H1 (cell line): Measurements from ENCODE around the gene CDC42EP5. TPM values are rescaled to one million over a fixed set of nuclear protein-coding genes. Genes with fewer than 3 reads are reported as not detected.

Experiments used
- polyA plus RNA-seq, 7 experiments: library from polyadenylated mRNA; depleted of rRNA in 3 of 7; stranded (reverse) in 5 of 7; unstranded in 2 of 7; fragments of >200 nt in 5 of 7; fragments of 200-250 nt in 2 of 7; gene quantifications; 1 replicate in 5 of 7; 2 replicates in 1 of 7; 4 replicates in 1 of 7; pipeline versions ENCODE4 v1.2.1 to v1.2.3, GENCODE V29; 2011 to 2013; ENCODE audit warnings: missing spikeins in 2 of 7, mixed read lengths in 2 of 7
- total RNA-seq: library from RNA; stranded (reverse); fragmentation: NEBNext Ultra II Directional; extraction: Animal tissue kit (Norgen Biotek cat#: 25700); gene quantifications from 2 replicates; pipeline ENCODE4 v1.2.1, GENCODE V29; 2021
- TF ChIP-seq, protein P1 (sequence below): fragments of 300-600 bp; sonication (generic); IDR thresholded peaks from 2 replicates; pipeline ENCODE4 v1.7.1; 2012; ENCODE audit warnings: low read length, moderate library complexity, mild to moderate bottlenecking, inconsistent platforms; ENCODE audit not compliant: insufficient replicate concordance
- TF ChIP-seq, protein P2 (sequence below), 3 experiments: IDR thresholded peaks; 1 replicate in 2 of 3; 2 replicates in 1 of 3; pipeline versions ENCODE4 v1.5.1 to v1.6.1; 2011; ENCODE audit warnings: low read length in 3 of 3, mild to moderate bottlenecking in 3 of 3, inconsistent platforms in 2 of 3, low read depth in 1 of 3, moderate library complexity in 1 of 3; ENCODE audit not compliant: insufficient read depth in 1 of 3; ENCODE audit errors: control extremely low read depth in 1 of 3

CDC42EP5 gene
- total and polyA plus RNA-seq, 2 of the 8 experiments (the other 6 are each of a cell fraction or from before 2014, with no cell fraction given) = 1.8 to 2.1 TPM

DNA sequence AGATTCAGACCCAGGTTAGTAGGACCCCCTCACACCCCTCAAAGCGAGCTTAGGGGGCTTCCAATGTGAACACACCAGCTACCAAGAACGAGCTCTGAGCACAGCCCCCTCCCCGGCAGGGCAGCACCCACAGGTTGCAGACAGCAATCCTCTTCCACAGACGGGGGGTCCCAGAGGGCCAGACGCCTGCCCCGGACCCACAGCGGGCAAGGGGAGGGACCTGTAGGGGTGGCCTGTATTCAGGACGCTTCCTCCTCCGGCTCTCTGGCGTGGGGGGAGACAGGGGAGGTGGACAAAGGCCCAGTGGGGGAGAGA, 53.1 kb downstream of the CDC42EP5 start (continued):
- TF ChIP-seq, protein P1, sequence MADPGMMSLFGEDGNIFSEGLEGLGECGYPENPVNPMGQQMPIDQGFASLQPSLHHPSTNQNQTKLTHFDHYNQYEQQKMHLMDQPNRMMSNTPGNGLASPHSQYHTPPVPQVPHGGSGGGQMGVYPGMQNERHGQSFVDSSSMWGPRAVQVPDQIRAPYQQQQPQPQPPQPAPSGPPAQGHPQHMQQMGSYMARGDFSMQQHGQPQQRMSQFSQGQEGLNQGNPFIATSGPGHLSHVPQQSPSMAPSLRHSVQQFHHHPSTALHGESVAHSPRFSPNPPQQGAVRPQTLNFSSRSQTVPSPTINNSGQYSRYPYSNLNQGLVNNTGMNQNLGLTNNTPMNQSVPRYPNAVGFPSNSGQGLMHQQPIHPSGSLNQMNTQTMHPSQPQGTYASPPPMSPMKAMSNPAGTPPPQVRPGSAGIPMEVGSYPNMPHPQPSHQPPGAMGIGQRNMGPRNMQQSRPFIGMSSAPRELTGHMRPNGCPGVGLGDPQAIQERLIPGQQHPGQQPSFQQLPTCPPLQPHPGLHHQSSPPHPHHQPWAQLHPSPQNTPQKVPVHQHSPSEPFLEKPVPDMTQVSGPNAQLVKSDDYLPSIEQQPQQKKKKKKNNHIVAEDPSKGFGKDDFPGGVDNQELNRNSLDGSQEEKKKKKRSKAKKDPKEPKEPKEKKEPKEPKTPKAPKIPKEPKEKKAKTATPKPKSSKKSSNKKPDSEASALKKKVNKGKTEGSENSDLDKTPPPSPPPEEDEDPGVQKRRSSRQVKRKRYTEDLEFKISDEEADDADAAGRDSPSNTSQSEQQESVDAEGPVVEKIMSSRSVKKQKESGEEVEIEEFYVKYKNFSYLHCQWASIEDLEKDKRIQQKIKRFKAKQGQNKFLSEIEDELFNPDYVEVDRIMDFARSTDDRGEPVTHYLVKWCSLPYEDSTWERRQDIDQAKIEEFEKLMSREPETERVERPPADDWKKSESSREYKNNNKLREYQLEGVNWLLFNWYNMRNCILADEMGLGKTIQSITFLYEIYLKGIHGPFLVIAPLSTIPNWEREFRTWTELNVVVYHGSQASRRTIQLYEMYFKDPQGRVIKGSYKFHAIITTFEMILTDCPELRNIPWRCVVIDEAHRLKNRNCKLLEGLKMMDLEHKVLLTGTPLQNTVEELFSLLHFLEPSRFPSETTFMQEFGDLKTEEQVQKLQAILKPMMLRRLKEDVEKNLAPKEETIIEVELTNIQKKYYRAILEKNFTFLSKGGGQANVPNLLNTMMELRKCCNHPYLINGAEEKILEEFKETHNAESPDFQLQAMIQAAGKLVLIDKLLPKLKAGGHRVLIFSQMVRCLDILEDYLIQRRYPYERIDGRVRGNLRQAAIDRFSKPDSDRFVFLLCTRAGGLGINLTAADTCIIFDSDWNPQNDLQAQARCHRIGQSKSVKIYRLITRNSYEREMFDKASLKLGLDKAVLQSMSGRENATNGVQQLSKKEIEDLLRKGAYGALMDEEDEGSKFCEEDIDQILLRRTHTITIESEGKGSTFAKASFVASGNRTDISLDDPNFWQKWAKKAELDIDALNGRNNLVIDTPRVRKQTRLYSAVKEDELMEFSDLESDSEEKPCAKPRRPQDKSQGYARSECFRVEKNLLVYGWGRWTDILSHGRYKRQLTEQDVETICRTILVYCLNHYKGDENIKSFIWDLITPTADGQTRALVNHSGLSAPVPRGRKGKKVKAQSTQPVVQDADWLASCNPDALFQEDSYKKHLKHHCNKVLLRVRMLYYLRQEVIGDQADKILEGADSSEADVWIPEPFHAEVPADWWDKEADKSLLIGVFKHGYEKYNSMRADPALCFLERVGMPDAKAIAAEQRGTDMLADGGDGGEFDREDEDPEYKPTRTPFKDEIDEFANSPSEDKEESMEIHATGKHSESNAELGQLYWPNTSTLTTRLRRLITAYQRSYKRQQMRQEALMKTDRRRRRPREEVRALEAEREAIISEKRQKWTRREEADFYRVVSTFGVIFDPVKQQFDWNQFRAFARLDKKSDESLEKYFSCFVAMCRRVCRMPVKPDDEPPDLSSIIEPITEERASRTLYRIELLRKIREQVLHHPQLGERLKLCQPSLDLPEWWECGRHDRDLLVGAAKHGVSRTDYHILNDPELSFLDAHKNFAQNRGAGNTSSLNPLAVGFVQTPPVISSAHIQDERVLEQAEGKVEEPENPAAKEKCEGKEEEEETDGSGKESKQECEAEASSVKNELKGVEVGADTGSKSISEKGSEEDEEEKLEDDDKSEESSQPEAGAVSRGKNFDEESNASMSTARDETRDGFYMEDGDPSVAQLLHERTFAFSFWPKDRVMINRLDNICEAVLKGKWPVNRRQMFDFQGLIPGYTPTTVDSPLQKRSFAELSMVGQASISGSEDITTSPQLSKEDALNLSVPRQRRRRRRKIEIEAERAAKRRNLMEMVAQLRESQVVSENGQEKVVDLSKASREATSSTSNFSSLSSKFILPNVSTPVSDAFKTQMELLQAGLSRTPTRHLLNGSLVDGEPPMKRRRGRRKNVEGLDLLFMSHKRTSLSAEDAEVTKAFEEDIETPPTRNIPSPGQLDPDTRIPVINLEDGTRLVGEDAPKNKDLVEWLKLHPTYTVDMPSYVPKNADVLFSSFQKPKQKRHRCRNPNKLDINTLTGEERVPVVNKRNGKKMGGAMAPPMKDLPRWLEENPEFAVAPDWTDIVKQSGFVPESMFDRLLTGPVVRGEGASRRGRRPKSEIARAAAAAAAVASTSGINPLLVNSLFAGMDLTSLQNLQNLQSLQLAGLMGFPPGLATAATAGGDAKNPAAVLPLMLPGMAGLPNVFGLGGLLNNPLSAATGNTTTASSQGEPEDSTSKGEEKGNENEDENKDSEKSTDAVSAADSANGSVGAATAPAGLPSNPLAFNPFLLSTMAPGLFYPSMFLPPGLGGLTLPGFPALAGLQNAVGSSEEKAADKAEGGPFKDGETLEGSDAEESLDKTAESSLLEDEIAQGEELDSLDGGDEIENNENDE = no peak
- TF ChIP-seq, protein P2, sequence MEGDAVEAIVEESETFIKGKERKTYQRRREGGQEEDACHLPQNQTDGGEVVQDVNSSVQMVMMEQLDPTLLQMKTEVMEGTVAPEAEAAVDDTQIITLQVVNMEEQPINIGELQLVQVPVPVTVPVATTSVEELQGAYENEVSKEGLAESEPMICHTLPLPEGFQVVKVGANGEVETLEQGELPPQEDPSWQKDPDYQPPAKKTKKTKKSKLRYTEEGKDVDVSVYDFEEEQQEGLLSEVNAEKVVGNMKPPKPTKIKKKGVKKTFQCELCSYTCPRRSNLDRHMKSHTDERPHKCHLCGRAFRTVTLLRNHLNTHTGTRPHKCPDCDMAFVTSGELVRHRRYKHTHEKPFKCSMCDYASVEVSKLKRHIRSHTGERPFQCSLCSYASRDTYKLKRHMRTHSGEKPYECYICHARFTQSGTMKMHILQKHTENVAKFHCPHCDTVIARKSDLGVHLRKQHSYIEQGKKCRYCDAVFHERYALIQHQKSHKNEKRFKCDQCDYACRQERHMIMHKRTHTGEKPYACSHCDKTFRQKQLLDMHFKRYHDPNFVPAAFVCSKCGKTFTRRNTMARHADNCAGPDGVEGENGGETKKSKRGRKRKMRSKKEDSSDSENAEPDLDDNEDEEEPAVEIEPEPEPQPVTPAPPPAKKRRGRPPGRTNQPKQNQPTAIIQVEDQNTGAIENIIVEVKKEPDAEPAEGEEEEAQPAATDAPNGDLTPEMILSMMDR (IDR thresholded peaks at IDR 0.05; ENCODE audit: control extremely low read depth in 1 of 3, insufficient read depth in 1 of 3, low read depth in 1 of 3, low read length in 3 of 3) = no peak
